Fibroblast of mammary gland (primary cell): ENCODE results near the gene DQX1.

Experiments
- DNase-seq: peaks from one replicate; pipeline ENCODE4 v3.0.0-alpha.2; 2010; ENCODE audit warnings: low read depth
- H3K4me3 ChIP-seq: 2 replicates; pipeline ENCODE4 v1.5.1; 2011; ENCODE audit warnings: low read depth, mild to moderate bottlenecking, low read length, moderate library complexity; ENCODE audit not compliant: control insufficient read depth
- CTCF ChIP-seq: conservative IDR thresholded peaks from 2 replicates; pipeline ENCODE4 v1.5.1; 2011; ENCODE audit warnings: low read depth, low read length, inconsistent platforms; ENCODE audit not compliant: control insufficient read depth, insufficient read depth

Gene DQX1

DNA sequence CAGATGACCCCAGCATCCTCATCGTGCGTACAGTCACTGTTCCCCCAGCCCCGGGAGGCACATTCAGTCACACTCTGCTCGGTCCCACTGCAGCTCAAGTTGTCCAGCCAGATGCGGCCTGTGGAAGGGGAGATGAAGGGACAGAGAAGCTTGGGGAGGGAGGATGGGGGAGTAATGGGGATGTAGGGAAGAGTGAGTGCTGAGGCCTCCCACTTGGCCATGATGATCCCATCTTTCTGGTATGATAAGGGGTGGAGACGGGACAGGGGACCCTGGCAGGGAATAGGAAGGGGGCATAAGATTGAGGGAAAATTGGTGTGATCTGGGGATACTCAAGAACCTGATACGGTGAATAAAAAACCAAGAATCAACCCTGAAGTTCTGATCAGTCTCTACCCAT lies 24.2 kb upstream of the DQX1 start:
- no peak overlapping the region for H3K4me3 ChIP-seq
- no peak for DNase-seq
- TF ChIP-seq CTCF, result no peak

- TF ChIP-seq CTCF, result no peak
- peak overlapping the region; percentile 63 for H3K4me3 ChIP-seq
- peak; percentile 62 for DNase-seq
These were observed 23.1 kb upstream of the DQX1 start for GRCh38 chr2:74548900-74549826.

GRCh38 chr2:74548285-74548899 lies 22.4 kb upstream of the DQX1 start:
- TF ChIP-seq CTCF, result no peak
- H3K4me3 ChIP-seq, result peak overlapping the region; percentile 48
- DNase-seq, result no peak

GRCh38 chr2:74546004-74546403 lies 20.0 kb upstream of the DQX1 start:
- TF ChIP-seq CTCF, result no peak
- no peak for DNase-seq
- H3K4me3 ChIP-seq, result no peak overlapping the region

DNA sequence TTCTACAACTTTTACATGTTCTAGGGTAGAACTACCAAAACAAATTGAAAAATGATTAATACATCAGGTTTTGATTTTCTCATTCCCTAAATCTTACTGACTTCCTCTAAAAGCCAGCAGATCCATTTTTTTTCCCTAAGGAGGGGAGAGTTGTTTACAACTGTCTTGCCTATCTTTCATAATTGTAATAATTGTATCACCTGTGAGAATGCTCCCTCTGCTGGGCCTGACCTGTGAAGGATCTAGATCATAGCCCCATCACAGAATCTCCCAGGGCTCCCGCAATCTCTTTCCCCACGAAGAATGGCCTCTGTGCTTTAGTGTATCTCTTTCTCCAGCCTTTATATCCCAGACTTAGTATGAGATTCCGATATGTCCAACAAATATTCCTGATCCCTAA lies 18.6 kb upstream of the DQX1 start:
- peak; percentile 10 for TF ChIP-seq CTCF
- no peak for DNase-seq
- H3K4me3 ChIP-seq, result no peak overlapping the region

DNA sequence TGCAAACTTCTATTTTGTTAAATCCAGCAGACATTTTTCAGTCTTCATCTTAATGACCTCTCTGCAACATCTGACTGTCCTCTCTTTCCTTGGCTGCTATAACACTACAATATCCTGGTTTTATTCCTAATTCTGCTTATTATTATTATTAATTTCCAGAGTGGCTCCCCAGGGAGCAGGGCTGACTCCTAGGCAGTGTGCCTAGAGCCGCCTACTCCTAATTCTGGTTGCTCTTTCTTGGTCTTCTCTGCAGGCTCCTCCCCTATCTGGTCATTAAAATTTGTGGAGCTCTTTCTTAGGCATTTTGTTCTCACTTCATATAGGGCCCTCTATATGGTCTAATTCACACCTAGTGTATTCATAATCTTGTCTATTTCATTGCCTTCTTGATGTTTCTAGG lies 16.9 kb upstream of the DQX1 start:
- no peak for TF ChIP-seq CTCF

More for the DNA sequence above, 16.9 kb upstream of the DQX1 start:
- peak; percentile 22 for DNase-seq
- no peak overlapping the region for H3K4me3 ChIP-seq
